Trophoblast cell (in vitro differentiated cells and primary cell): ENCODE data around the gene ANKS3.

Experiments used
- DNase-seq, 2 donors: peaks; one replicate each; pipeline ENCODE4 v3.0.0-alpha.2; 2016
- H2AFZ ChIP-seq: 2 replicates; pipeline ENCODE4 v1.6.1; 2013; ENCODE audit warnings: low read length, moderate library complexity, mild to moderate bottlenecking; ENCODE audit not compliant: insufficient read depth, poor library complexity
- H2AK5ac ChIP-seq: 2 replicates; pipeline ENCODE4 v1.6.1; 2013; ENCODE audit warnings: mild to moderate bottlenecking, low read length
- H2BK120ac ChIP-seq: 2 replicates; pipeline ENCODE4 v1.6.1; 2013; ENCODE audit warnings: low read length, mild to moderate bottlenecking, moderate library complexity; ENCODE audit not compliant: insufficient read depth, poor library complexity
- H2BK12ac ChIP-seq: 2 replicates; pipeline ENCODE4 v1.6.1; 2013; ENCODE audit warnings: mild to moderate bottlenecking, low read length, moderate library complexity
- H2BK5ac ChIP-seq: 2 replicates; pipeline ENCODE4 v1.6.1; 2013; ENCODE audit warnings: low read length, low read depth, moderate library complexity, mild to moderate bottlenecking; ENCODE audit not compliant: poor library complexity
- H3K14ac ChIP-seq: 2 replicates; pipeline ENCODE4 v1.6.1; 2013; ENCODE audit warnings: mild to moderate bottlenecking, low read length
- H3K18ac ChIP-seq: 2 replicates; pipeline ENCODE4 v1.6.1; 2013; ENCODE audit warnings: mild to moderate bottlenecking, low read length
- H3K23ac ChIP-seq: 2 replicates; pipeline ENCODE4 v1.6.1; 2013; ENCODE audit warnings: low read length
- H3K27ac ChIP-seq: 2 replicates; pipeline ENCODE4 v1.5.1; 2013; ENCODE audit warnings: low read depth, mild to moderate bottlenecking, inconsistent platforms, low read length, moderate library complexity
- H3K27me3 ChIP-seq: 2 replicates; pipeline ENCODE4 v1.6.1; 2013; ENCODE audit warnings: inconsistent platforms, mild to moderate bottlenecking, low read length, moderate library complexity; ENCODE audit not compliant: insufficient read depth
- H3K36me3 ChIP-seq, 2 experiments: 1 replicate in 1 of 2; 2 replicates in 1 of 2; pipeline ENCODE4 v1.6.1; 2013; ENCODE audit warnings: low read length in 2 of 2, mild to moderate bottlenecking in 2 of 2, moderate library complexity in 1 of 2; ENCODE audit not compliant: insufficient read depth in 2 of 2, control insufficient read depth in 1 of 2
- H3K4ac ChIP-seq: 2 replicates; pipeline ENCODE4 v1.6.1; 2013; ENCODE audit warnings: low read depth, mild to moderate bottlenecking, low read length, moderate library complexity
- H3K4me1 ChIP-seq, 2 experiments: 1 replicate in 1 of 2; 2 replicates in 1 of 2; pipeline ENCODE4 v1.6.1; 2013; ENCODE audit warnings: low read length in 2 of 2, mild to moderate bottlenecking in 2 of 2, moderate library complexity in 1 of 2; ENCODE audit not compliant: insufficient read depth in 2 of 2, control insufficient read depth in 1 of 2
- H3K4me2 ChIP-seq: 2 replicates; pipeline ENCODE4 v1.6.1; 2013; ENCODE audit warnings: inconsistent platforms, mild to moderate bottlenecking, low read length, moderate library complexity
- H3K4me3 ChIP-seq: 2 replicates; pipeline ENCODE4 v1.5.1; 2013; ENCODE audit warnings: mild to moderate bottlenecking, low read depth, low read length, inconsistent platforms
- H3K79me1 ChIP-seq: one replicate; pipeline ENCODE4 v1.6.1; 2013; ENCODE audit warnings: low read length
- H3K79me2 ChIP-seq: 2 replicates; pipeline ENCODE4 v1.6.1; 2013; ENCODE audit warnings: low read length, mild to moderate bottlenecking; ENCODE audit not compliant: control insufficient read depth, insufficient read depth, poor library complexity
- H3K9ac ChIP-seq: 2 replicates; pipeline ENCODE4 v1.6.1; 2013; ENCODE audit warnings: mild to moderate bottlenecking, low read length
- H3K9me3 ChIP-seq: 2 replicates; pipeline ENCODE4 v1.6.1; 2013; ENCODE audit warnings: low read depth, mild to moderate bottlenecking, control low read depth, inconsistent platforms, low read length; ENCODE audit not compliant: insufficient read depth
- H4K12ac ChIP-seq: 2 replicates; pipeline ENCODE4 v1.6.1; 2013; ENCODE audit warnings: low read depth, mild to moderate bottlenecking, low read length, moderate library complexity
- H4K8ac ChIP-seq: 2 replicates; pipeline ENCODE4 v1.6.1; 2013; ENCODE audit warnings: low read depth, mild to moderate bottlenecking, low read length, moderate library complexity
- H4K91ac ChIP-seq: one replicate; pipeline ENCODE4 v1.6.1; 2013; ENCODE audit warnings: low read depth, mild to moderate bottlenecking, low read length, moderate library complexity
- WGBS: extraction: QIAGEN DNeasy Blood & Tissue Kit; methylation state at CpG from one replicate; pipeline ENCODE4 v1.1.7; 2013; ENCODE audit warnings: missing lambda C conversion rate; ENCODE audit not compliant: insufficient read length, insufficient coverage; ENCODE audit errors: extremely low coverage; 5-methylcytosine and 5-hydroxymethylcytosine counted together

The ANKS3 gene

DNA sequence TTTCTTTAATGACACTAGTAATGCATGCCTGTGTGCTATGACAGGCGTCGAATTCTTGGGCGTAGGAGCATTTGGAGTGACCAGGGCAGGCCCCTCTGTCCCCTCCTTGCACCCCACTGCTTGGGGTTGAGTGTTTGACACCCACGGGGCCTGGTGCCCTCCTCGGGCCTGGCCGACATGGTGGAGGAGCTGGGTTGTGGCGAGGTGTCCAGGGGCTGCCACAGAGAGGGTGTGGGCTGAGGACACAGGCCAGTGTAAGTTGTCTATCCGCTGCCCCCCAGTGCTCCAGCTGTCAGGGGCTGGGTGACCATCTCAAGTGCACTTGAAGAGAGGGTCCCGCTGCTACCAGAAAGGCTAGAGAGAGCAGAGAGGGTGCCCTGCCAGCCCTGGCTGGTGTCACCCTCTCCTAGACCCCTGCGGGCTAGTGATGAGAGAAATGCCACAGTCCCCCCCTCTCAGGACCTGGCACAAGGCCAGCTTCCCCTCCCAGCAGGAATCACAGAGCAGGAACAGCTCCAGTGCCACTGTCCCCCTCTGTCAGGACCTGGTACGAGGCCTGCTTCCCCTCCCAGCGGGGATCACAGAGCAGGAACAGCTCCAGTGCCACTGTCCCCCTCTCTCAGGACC lies 79.0 kb downstream of the ANKS3 start:
- Histone ChIP-seq H3K4me1 (no peaks in the 10 kb centered on the region), H3K4me2 (no peak overlapping the region), H3K23ac (no peak overlapping the region), H3K79me1 (no peaks in the 10 kb centered on the region), H3K4ac (no peak overlapping the region), H2BK120ac (no peak overlapping the region), H4K12ac (no peak overlapping the region), H3K9ac (no peak overlapping the region), H2BK12ac (no peak overlapping the region), H3K79me2 (no peaks in the 10 kb centered on the region), H3K27me3 (no peaks in the 10 kb centered on the region), H2AFZ (no peak overlapping the region), H4K8ac (no peak overlapping the region), H4K91ac (no peak overlapping the region), H2BK5ac (no peak overlapping the region), H2AK5ac (no peak overlapping the region), H3K27ac (no peak overlapping the region), H3K18ac (no peak overlapping the region), H3K14ac (no peak overlapping the region), H3K36me3 (peaks cover 78% of the 10 kb centered on the region in 2 experiments), H3K4me3 (no peak overlapping the region), H3K9me3 (peaks cover 6% of the 10 kb centered on the region)
- WGBS, result no CpG with 5 or more reads among the region's 12 CpGs
- DNase-seq, result no peak

DNA sequence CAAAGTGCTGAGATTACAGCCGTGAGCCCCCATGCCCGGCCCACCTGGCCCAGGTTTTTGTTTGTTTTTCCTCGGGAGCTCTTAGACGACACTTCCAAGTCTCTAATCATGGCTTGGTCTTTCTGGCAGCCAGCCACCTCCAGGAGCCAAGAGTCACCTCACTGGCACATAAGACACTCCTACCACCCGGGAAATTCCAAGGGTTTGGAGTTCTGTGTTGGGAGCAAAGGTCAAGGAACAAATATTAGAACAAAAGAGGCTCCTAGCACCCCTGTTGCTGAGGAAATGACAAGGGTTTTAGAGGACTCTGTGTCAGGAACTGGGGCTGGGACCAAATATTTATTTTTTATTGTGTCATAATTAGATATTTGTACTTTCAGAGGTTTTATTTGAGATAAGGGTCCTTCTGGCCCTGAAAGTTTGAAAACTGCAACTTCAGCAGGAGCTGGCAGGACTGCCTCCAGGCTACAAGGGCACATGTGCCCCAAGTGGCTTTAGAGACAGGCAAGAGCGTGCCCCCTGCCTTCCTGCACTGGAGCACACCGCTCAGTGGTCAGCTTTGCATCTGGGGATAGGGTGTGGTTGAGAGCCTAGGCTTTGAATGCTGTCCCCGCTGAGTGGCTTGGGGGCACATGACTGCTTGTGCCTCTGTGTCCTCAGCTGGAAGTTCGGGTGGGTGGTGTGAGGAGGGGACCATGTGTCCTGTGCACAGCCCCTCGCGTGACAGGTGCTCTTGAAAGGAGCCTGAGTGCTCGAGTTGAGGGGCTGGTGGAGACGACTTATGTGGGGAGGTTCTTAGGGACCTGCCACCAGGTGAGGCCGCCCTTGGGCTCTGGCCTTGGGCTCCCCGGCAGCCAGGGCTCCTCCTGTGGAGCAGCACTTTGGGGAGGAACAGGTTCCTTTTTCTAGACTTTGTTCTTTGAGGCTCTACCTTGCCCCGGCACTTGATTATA lies 79.8 kb downstream of the ANKS3 start:
- H2BK120ac ChIP-seq, result no peak overlapping the region
- H3K14ac ChIP-seq, result no peak overlapping the region
- no peaks in the 10 kb centered on the region for H3K4me1 ChIP-seq
- peaks cover 70 to 75% of the 10 kb centered on the region in 2 experiments for H3K36me3 ChIP-seq
- H2AFZ ChIP-seq, result no peak overlapping the region
- peaks cover 6% of the 10 kb centered on the region for H3K9me3 ChIP-seq
- no peak overlapping the region for H2AK5ac ChIP-seq
- no CpG with 5 or more reads among the region's 16 CpGs for WGBS
- no peak overlapping the region for H3K27ac ChIP-seq
- H2BK5ac ChIP-seq, result no peak overlapping the region
- no peak overlapping the region for H3K9ac ChIP-seq
- H3K4ac ChIP-seq, result no peak overlapping the region
- H3K4me2 ChIP-seq, result no peak overlapping the region
- no peak overlapping the region for H2BK12ac ChIP-seq
- no peak overlapping the region for H3K4me3 ChIP-seq
- DNase-seq, result no peak
- no peak overlapping the region for H4K91ac ChIP-seq
- H4K12ac ChIP-seq, result no peak overlapping the region
- no peaks in the 10 kb centered on the region for H3K79me1 ChIP-seq
- H3K27me3 ChIP-seq, result no peaks in the 10 kb centered on the region
- no peaks in the 10 kb centered on the region for H3K79me2 ChIP-seq
- no peak overlapping the region for H3K23ac ChIP-seq
- H3K18ac ChIP-seq, result no peak overlapping the region
- no peak overlapping the region for H4K8ac ChIP-seq

DNA sequence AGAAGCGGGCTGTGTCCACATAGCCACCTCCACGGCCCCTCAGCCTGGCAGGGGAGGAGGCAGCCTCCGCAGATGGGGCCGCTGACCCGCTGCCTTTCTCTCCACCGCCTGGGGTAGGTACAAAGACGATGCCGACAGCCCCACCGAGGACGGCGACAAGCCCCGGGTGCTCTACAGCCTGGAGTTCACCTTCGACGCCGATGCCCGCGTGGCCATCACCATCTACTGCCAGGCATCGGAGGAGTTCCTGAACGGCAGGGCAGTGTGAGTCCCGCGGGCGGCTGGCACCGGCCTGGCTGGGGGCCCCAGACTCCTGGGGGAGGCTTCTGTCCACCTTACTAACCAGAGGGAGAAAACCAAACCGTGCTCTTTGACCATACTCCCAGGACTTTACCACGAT lies 81.5 kb downstream of the ANKS3 start:
- no peak overlapping the region for H2AK5ac ChIP-seq
- no peak overlapping the region for H4K91ac ChIP-seq
- H3K9ac ChIP-seq, result no peak overlapping the region
- no peak for DNase-seq
- H3K27ac ChIP-seq, result no peak overlapping the region
- no peak overlapping the region for H3K4ac ChIP-seq
- H2BK120ac ChIP-seq, result no peak overlapping the region
- H3K27me3 ChIP-seq, result no peaks in the 10 kb centered on the region
- H4K8ac ChIP-seq, result no peak overlapping the region
- peaks cover 60 to 69% of the 10 kb centered on the region in 2 experiments for H3K36me3 ChIP-seq
- H3K4me2 ChIP-seq, result no peak overlapping the region
- no peak overlapping the region for H2BK5ac ChIP-seq
- no peaks in the 10 kb centered on the region for H3K79me1 ChIP-seq
- no peak overlapping the region for H3K18ac ChIP-seq
- no peak overlapping the region for H3K23ac ChIP-seq
- H2BK12ac ChIP-seq, result no peak overlapping the region
- H2AFZ ChIP-seq, result no peak overlapping the region
- H3K14ac ChIP-seq, result no peak overlapping the region
- H4K12ac ChIP-seq, result no peak overlapping the region
- H3K4me3 ChIP-seq, result no peak overlapping the region
- no peaks in the 10 kb centered on the region for H3K4me1 ChIP-seq
- peaks cover 10% of the 10 kb centered on the region for H3K9me3 ChIP-seq
- no peaks in the 10 kb centered on the region for H3K79me2 ChIP-seq
- WGBS, result no CpG with 5 or more reads among the region's 25 CpGs

DNA sequence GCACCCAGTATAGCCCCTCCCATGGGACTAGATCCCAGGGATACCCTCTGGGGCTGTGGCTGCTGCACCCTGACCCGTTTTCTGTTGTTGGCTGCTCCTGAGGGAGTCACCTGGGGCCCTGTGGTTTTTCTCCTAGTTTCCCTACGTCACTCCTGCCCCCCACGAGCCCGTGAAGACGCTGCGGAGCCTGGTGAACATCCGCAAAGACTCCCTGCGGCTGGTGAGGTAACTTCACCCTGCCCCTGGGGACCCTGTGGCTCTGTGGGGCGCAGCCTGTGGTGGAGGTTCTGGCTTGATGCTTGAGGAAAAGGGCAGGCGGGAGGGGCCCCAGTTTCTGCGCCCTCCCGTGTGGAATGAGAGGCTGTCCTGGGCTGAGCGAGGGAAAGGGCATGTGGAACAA lies 82.2 kb downstream of the ANKS3 start:
- Histone ChIP-seq H2BK5ac (no peak overlapping the region), H2AK5ac (no peak overlapping the region), H3K36me3 (peaks cover 56 to 64% of the 10 kb centered on the region in 2 experiments), H3K18ac (no peak overlapping the region), H3K79me2 (no peaks in the 10 kb centered on the region), H3K9ac (no peak overlapping the region), H3K9me3 (peaks cover 12% of the 10 kb centered on the region), H2BK12ac (no peak overlapping the region), H3K4me3 (peak overlapping the region; percentile 16), H2BK120ac (no peak overlapping the region), H3K4me2 (no peak overlapping the region), H3K4me1 (no peaks in the 10 kb centered on the region), H4K8ac (no peak overlapping the region), H3K27ac (no peak overlapping the region), H3K23ac (no peak overlapping the region), H3K79me1 (no peaks in the 10 kb centered on the region), H4K12ac (no peak overlapping the region), H3K4ac (no peak overlapping the region), H3K27me3 (no peaks in the 10 kb centered on the region), H4K91ac (no peak overlapping the region), H3K14ac (no peak overlapping the region), H2AFZ (no peak overlapping the region)
- DNase-seq, result no peak
- WGBS, result no CpG with 5 or more reads among the region's 13 CpGs
